GM10266 (cell line): ENCODE measurements around the gene PIGZ.

Experiments used
- DNase-seq: peaks from one replicate; pipeline ENCODE4 v3.0.0; 2012; ENCODE audit errors: extremely low spot score
- TF ChIP-seq, protein P1 (sequence below): IDR thresholded peaks from 2 replicates; pipeline ENCODE4 v1.5.1; 2012; ENCODE audit warnings: mild to moderate bottlenecking, low read depth; ENCODE audit not compliant: control insufficient read depth, insufficient read depth; ENCODE audit errors: missing control alignments

The PIGZ gene

DNA sequence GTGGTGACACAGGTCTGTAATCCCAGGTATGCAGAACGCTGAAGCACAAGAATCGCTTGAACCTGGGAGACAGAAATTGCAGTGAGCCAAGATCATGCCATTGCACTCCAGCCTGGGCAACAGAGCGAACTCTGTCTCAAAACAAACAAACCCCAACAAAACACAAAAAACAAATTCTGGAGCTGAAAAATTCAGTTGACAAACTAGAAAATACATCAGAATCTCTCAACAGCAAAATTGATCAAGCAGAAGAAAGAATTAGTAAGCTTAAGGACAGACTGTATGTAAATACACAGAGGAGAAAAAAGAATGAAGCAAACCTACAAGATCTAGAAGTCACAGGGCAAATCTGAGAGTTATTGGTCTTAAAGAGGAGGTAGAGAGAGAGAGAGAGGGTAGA is 51.6 kb downstream of the PIGZ start:
- TF ChIP-seq, protein P1, sequence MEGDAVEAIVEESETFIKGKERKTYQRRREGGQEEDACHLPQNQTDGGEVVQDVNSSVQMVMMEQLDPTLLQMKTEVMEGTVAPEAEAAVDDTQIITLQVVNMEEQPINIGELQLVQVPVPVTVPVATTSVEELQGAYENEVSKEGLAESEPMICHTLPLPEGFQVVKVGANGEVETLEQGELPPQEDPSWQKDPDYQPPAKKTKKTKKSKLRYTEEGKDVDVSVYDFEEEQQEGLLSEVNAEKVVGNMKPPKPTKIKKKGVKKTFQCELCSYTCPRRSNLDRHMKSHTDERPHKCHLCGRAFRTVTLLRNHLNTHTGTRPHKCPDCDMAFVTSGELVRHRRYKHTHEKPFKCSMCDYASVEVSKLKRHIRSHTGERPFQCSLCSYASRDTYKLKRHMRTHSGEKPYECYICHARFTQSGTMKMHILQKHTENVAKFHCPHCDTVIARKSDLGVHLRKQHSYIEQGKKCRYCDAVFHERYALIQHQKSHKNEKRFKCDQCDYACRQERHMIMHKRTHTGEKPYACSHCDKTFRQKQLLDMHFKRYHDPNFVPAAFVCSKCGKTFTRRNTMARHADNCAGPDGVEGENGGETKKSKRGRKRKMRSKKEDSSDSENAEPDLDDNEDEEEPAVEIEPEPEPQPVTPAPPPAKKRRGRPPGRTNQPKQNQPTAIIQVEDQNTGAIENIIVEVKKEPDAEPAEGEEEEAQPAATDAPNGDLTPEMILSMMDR = no peak
- DNase-seq = no peak

DNA sequence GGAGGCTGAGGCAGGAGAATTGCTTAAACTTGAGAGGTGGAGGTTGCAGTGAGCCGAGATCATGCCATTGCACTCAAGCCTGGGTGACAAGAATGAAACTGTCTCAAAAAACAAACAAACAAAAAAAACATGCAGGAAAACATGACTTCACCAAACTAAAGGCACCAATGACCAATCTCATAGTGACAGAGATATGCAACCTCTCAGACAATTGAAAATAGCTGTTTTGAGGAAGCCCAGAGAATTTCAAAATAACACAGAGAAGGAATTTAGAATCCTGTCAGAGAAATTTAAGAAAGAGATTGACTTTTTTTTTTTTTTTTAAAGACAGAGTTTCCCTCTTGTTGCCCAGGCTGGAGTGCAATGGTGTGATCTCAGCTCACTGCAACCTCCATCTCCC is 52.4 kb downstream of the PIGZ start:
- TF ChIP-seq, protein P1 = no peak

DNA sequence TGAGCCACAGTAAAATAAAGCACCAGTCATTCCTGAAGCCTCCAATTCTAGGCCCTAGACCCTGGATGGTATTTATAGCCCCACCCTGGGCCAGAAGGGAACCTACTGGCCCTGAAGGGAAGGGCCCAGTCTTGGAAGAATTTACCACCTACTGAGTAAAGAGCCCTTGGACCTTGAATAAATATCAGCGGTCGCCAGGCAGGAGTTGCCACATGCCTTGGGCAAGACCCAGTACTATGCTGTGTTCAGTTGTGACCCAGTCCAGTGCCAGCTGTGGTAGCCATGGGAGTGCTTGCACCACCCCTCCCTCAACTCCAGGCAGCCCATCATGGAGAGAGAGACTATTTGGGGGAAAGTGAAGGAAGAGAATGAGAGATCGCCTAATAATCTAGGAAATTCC is 53.3 kb downstream of the PIGZ start:
- TF ChIP-seq, protein P1 = no peak
- DNase-seq = no peak

More for the DNA sequence above, 52.4 kb downstream of the PIGZ start:
- no peak for DNase-seq

DNA sequence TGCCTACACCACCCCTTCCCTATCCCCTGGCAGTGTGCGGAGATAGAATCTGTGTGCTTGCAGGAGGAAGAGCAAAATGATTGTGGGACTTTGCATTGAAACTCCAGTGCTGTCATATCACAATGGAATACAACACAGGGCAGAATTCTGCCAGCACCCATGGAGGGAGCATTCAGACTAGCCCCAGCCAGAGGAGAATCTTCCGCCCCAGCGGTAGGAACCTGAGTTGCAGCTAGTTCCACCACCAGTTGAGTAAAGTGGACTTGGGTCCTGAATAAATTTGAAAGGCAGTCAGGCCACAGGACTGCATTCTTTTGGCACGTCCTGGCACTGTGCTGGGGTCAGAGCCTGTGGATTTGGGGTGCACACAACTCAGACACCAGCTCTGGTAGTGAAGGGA is 53.8 kb downstream of the PIGZ start:
- TF ChIP-seq, protein P1 = no peak
- DNase-seq = no peak

DNA sequence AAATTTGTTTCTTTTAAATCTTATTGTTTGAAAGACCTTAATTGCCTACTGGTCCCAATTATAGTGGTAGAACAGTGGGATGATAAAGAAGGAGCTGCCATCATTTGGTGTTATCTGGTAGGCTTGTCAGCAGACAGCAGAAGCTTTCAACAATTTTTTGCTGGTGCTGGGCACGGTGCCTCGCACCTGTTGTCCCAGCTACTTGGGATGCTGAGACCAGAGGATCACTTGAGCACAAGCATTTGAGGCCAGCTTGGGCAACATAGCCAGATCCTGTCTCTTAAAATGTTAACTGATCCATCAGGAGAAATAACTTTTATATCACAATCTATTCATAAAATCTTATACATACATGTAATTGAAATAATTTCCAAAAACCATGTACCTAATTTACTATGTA is 64.9 kb downstream of the PIGZ start:
- DNase-seq = no peak
- TF ChIP-seq, protein P1 = no peak

DNA sequence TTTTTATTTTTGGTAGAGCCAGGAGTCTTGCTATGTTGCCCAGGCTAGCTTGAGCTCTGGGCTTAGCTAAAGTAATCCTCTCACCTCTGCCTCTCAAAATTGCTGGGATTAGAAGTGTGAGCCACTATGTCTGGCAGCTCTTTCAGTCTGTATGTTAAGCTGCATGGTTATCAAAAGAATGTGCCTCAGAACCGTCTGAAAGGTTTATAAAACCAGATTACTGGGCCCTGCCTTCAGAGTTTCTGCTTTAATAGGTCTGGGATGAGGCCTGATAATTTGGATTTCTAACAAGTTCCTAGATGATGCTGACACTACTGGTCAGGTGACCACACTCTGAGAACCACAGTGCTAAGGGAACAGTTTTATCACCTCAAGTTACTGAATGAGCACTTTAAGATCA is 66.3 kb downstream of the PIGZ start:
- no peak for DNase-seq
- TF ChIP-seq, protein P1 = no peak

DNA sequence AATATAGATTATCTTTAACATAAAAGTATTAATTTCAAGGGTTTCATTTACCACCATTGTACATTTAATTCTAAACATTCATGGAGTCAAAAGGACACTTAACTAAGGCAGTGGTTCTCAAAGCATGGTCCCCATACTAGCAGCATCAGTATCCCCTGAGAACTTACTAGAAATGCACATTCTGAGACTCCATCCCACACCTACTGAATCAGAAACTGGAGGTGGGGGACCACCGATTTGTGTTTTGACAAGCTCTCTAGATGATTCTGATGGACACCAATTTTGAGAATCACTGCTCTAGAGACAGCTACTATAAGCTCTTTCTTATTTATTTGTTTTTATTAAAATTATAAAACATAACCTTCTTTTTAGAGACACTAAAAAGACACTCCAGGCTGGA is 66.9 kb downstream of the PIGZ start:
- no peak for DNase-seq
- TF ChIP-seq, protein P1 = no peak
